GM19035 (cell line): ENCODE measurements around the gene INPP5A.
A peak's percentile ranks its signal among the peaks of the same experiment; 100 is the strongest.
"Not testable (repeated sequence)": the region's sequence is repeated elsewhere in the genome, so short reads cannot be mapped to it uniquely, and the experiment has no call there.

Source experiments
- ATAC-seq: cut with Tn5 transposase; IDR thresholded peaks from one replicate; pipeline ENCODE4 v1.9.1; 2021; ENCODE audit not compliant: unreplicated experiment

Gene INPP5A

GRCh38 chr10:132559538-132559937, 22.0 kb downstream of the INPP5A start:
- no peak for ATAC-seq

- no peak for ATAC-seq
Observed at GRCh38 chr10:132560241-132560731, 22.7 kb downstream of the INPP5A start.

DNA sequence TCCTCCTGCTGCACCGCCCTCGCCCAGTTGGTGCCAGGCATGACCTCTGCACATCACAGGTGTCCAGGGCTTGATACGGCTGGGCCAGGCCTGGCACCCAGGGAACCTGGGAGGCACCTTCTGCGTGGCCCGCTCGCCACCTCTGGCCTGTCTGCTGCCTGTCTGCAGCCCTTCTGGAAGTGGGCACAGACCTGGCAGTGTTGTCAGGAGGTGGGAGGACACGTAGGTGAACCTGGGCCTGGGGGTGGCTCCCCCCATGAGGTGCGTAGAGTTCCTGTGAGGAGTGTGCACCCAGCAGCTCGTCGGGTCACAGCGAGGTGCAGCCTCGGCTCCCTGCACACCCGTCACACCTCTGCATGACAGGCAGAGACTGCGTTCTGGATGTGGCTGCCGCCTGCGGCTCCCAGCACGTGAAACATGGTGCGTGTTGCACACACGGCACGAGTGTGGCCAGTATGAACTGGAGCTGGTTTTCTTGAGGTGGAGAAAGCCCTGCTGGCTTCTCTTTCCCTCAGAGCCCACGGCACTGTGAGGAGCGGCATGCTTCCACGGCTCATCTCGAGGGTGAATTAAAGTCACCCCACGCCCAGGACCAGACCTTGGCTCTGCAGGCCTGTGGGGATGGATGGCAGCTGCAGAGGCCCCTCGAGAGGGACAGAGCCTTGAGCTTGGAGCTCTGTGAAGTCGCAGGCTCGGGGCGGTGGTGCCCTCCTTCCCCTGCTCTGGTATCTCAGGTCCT, 24.8 kb downstream of the INPP5A start:
- no peak for ATAC-seq

DNA sequence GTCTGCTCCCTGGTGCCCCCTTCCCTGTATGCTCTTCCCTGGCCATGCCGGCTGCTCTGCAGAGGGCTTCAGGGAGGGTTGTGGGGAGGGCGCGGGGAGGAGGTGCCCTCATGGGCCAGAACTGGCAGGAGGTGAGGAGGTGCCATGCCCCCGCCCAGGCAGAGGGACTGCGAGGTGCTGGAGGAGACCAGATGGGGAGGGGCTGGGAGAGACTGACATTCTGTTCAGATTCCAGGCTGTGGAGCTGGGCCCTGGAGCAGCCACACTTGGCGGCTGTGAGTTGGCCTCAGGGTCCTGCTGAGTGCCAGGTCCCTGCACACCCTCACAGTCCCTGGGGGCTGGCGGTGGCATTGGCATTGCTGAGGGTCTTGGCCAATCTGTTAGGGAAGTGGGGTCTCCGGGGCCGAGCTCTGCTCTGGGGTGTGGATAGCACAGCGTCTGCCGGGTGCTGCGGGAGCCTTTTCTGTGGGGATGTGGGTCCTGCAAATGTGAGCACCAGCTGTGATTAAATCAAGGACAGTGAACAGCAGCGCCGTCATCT, 25.4 kb downstream of the INPP5A start:
- no peak for ATAC-seq

GRCh38 chr10:132563485-132564248, 26.1 kb downstream of the INPP5A start:
- ATAC-seq: peak; percentile 87

- no peak for ATAC-seq
Observed at GRCh38 chr10:132564249-132564605, 26.6 kb downstream of the INPP5A start.

GRCh38 chr10:132564690-132565089, 27.1 kb downstream of the INPP5A start:
- ATAC-seq: no peak

GRCh38 chr10:132565516-132566209, 28.1 kb downstream of the INPP5A start:
- ATAC-seq: no peak

DNA sequence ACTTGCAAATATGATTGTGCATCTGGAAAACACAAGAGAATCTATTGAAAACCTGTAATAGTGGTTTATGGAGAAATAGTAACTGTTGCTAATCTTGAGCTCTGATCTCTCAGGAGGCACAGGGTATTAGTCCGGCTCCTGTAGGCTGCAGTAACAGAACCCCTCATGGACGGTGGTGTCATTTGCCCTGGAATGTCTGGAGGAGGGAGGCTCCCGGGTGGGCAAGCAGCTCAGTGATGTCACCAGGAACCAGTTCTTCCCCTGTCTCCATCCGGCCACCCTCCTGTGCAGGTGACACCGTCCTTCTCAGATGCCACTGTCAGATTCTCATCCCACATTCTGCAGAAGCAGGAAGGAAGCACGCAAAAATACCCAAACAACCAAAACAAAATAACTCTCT, 29.3 kb downstream of the INPP5A start:
- ATAC-seq: no peak

GRCh38 chr10:132570265-132570664, 32.7 kb downstream of the INPP5A start:
- no peak for ATAC-seq

- ATAC-seq: peak; percentile 41
Observed at GRCh38 chr10:132570771-132571649, 33.4 kb downstream of the INPP5A start.

DNA sequence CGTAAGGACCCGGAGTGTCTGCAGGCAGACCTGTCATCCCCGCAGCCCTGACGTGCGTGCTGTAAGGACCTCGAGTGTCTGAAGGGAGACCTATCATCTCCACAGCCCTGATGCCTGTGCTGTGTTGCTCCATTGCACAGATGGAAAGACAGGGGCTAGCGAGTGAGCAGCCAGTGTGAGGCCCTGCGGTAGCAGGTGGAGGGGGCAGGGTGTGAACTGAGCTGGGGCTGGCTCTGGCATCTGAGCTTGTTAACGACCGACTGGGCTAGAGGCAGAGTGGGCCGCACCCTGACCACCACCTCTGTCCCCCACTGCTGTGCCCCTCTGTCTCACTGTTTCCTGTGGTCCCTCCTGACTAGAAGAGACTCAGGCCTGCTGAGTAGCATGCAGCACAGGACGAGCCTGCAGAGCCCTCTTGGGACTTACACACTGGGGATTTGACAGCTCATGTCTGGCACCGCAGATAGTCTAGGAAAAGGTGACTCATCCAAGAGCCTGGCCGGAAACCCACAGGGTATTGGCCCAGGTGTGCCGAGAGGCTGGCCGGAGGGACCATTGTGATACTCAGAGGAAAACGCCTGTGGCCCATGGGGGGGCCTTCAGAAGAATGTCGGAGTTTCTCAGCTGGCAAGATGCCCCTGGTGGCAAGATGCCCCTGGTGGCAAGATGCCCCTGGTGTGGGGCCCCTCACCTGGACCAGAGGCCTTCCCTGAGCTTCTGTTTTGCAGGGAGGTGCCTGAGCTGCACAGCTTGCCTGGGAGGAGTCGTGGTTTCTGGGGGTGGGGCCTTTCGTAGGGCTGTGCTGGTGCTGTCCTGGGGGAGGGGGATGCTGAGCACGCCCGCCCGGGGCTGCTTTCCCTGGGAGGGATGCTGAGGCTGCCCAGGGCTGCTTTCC, 34.3 kb downstream of the INPP5A start:
- peak; percentile 83 for ATAC-seq

DNA sequence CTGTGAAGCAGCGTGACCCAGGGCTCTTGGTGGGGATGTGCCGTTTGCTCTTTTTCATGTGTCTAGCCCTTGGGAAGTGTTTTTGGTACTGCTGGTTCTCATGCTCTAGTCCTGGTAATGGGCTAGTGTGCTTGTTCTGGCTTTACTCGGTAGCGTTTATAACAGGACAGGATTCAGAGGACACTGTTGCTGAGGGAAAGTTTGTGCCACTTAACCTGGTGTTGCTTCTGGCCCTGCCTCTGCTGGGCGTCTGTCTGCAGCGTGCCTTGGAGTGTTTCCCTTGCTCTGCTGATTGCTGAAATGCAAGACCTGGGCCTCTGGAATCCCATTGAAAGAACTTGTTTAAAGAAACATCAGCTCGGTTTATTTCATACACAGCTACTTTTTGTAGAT, 35.0 kb downstream of the INPP5A start:
- ATAC-seq: no peak

GRCh38 chr10:132572946-132573345, 35.4 kb downstream of the INPP5A start:
- not testable (repeated sequence) for ATAC-seq

- ATAC-seq: no peak
Observed at GRCh38 chr10:132574288-132574687, 36.7 kb downstream of the INPP5A start.

- ATAC-seq: no peak
Observed at GRCh38 chr10:132574783-132575319, 37.3 kb downstream of the INPP5A start.

DNA sequence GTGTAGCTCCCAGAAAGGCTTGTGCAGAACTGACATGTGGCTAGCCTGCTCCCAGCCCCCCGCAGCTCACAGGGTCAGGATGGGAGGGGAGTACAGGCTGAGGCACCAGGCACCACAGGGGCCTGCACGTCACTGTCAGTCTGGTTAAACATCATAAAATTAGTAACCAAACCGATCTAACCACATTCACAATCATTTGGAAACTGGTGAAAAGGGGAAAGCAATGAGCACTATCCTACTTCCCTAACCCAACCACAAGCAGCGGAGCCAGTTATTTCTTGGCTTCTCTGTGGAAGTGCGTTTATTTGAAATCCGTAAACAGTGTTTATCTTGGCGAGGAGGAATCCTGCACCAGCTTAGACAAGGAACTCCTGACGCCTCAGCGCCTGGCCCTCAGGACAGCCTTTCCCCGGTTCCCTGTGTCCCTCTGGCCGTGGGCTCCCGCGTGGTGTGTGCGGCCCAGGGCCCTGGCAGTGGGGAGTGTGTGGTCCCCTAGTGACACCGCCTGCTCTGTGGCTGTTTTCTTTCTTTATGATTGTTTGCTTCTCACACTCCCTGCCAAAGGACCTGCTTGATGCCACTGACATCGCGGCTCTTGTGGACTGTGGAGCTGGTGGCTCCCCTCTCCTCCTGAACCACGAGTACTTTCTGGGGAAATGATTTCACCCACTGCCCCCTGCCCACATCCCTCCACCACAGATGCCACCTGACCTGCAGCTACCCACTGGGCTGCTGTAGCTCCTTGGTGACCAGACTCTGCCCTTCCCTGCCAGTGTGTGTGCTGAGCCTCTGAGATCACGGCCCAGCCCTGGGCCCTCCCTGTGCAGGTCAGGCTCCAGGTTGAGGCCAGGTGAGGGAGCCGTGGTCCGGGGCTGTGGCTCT, 38.0 kb downstream of the INPP5A start:
- no peak for ATAC-seq

DNA sequence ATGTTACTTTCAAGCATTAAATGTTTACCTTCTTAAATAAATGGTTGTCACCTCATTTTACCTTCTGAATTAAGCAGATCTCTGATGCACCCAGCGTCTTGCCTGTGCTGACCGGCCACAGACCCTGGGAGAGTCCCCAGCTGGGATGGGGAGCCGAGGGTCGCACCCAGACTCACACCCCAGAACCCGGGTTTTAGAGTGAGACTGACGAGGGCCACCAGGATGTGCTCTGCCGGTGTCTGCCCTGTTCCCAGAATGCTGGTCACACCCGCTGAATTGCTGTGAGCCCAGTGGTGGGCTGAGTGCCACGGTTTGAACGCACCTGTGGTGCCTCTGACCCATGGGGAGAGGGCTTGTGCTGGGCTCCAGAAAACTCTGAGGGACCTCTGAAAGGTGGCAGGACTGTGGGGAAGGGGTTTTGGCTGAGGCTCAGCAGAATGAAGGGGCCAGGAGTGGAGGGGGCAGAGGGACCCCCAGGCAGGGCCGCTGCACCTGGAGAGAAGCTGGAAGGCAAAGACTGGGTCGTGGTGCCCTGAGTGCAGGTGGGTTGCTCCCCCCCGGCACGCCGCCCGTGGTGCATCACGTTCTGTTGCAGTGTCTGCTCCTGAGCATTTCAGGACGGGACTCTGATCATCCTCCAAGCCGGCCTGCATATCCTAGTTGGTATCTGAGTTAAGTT, 39.2 kb downstream of the INPP5A start:
- no peak for ATAC-seq
